NCI-H446 treated with DMSO at 0.1 percent for 48 hours (cell line): Measurements from ENCODE around the gene IRF2BP2.
A peak's percentile ranks its signal among the peaks of the same experiment; 100 is the strongest.

Experiments
- DNase-seq: peaks from one replicate; lab custom pipeline; 2025; lab: John Stamatoyannopoulos, UW

The IRF2BP2 gene

GRCh38 chr1:234613128-234613875 is 3.3 kb upstream of the IRF2BP2 start:
- no peak for DNase-seq

GRCh38 chr1:234612352-234613127 is 2.6 kb upstream of the IRF2BP2 start:
- peak; percentile 93 for DNase-seq

GRCh38 chr1:234611847-234612351 is 1.9 kb upstream of the IRF2BP2 start:
- no peak for DNase-seq

- DNase-seq: peak; percentile 91
Measured at GRCh38 chr1:234611225-234611846, 1.4 kb upstream of the IRF2BP2 start.

- peak; percentile 91 for DNase-seq
Measured at GRCh38 chr1:234610666-234611224, 767 bp upstream of the IRF2BP2 start.

GRCh38 chr1:234609691-234610042 is 311 bp downstream of the IRF2BP2 start:
- DNase-seq: no peak

GRCh38 chr1:234608911-234609690 is 877 bp downstream of the IRF2BP2 start:
- DNase-seq: no peak

GRCh38 chr1:234608025-234608910 is 1.7 kb downstream of the IRF2BP2 start:
- DNase-seq: peak; percentile 42

GRCh38 chr1:234607109-234608024 is 2.6 kb downstream of the IRF2BP2 start:
- no peak for DNase-seq

GRCh38 chr1:234606784-234607108 is 3.2 kb downstream of the IRF2BP2 start:
- DNase-seq: no peak

GRCh38 chr1:234605983-234606783 is 3.8 kb downstream of the IRF2BP2 start:
- peak; percentile 58 for DNase-seq

GRCh38 chr1:234605399-234605982 is 4.5 kb downstream of the IRF2BP2 start:
- DNase-seq: no peak

GRCh38 chr1:234604495-234605398 is 5.2 kb downstream of the IRF2BP2 start:
- no peak for DNase-seq

- no peak for DNase-seq
Measured at GRCh38 chr1:234603221-234604204, 6.5 kb downstream of the IRF2BP2 start.

GRCh38 chr1:234602334-234603220 is 7.4 kb downstream of the IRF2BP2 start:
- DNase-seq: peak; percentile 81
